ENCODE results near the gene PLD5.
"Not testable (repeated sequence)": the region's sequence is repeated elsewhere in the genome, so short reads cannot be mapped to it uniquely, and the experiment has no call there.

PLD5 gene

DNA sequence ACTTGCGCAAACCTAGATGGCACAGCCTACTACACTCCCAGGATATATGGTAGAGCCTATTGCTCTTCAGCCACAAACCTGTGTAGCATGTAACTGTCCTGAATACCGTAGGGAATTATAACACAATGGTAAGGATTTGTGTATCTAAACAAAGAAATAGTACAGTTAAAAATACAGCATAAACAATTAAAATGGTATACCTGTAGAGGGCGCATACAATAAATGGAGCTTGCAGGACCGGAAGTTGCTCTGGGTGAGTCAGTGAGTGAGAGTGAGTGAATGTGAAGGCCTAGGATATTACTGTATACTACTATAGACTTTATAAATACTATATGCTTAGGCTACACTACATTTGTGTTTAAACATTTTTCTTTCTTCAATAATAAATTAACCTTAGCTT, 99.3 kb downstream of the PLD5 start:
- peak; percentile 82 for DNase-seq (ENCODE audit: low spot score)

DNA sequence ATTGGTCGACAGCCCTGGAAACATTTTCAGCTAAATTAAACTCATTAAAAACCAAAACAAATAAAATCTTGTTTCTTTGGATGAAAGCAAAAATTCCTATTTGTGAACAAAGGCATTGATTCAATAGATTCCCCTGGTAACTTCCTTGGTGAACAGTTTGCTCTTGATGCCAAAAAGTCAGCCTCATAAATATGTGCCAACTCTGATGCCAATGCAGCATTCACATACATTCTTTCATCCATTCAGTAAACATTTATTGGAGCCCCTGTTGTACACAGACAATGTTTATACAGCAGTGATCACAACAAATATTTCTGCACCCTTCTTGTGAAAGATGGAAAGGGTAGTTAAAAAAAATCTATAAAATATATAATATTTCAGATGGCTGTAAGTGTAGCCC, 107.8 kb downstream of the PLD5 start:
- DNase-seq (ENCODE audit: low spot score): no peak

DNA sequence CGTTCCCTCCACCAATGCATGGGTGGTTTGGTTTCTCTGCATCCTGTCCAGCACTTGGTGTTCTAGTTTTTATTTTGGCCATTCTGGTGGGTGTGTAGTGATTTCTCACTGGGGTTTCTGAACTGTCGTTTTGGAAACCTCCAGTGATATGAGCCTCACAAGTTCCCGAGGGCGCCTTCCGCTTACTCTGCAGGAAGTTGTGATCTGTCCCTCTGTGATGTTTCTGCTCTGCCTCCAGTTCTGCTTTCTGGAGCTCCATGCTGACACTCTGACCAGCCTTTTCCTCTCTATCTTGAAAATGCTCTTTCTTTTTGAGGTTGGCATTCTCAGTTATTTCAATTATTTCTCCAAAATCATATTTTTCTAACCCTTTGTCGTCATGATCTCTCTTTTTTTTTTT, 111.6 kb downstream of the PLD5 start:
- DNase-seq (ENCODE audit: low spot score): no peak

DNA sequence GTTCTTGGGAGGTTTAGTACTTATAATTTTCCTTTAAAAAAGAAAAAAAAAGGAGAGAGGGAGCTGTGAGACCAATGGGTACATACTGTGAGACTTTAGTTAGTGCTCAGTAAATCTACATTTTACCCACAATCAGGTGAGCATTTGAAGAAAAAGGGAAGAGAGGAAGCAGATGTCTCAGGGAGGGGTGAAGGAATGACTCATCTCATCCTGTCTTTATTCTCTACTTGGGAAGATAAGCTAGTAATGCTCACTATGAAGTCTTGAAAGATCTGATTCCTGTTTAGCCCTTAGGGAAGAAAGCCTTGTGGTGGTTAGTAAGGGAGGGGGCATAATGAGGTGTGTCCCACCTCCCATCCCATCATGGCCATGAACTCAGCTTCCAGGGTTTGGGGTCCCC, 112.6 kb downstream of the PLD5 start:
- DNase-seq (ENCODE audit: low spot score): no peak

DNA sequence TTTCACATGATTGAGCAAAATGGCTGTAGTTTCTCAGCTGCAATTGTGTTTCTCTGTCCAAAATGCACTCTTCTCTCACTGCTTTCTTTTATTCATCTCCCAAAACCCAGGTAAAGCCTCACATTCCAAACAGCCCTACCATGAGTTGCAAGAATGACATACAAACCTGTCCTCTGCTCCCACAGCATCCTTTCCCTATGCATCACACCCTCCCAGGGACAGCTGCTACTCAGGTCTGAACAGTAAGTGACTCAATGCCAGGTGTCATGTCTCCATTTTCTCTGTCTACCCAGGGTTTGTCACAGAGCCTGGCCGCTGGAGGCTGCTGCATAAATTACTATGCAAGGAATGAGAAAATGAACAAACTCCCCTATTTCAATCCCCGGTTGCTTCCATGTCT, 118.5 kb downstream of the PLD5 start:
- DNase-seq (ENCODE audit: low spot score): peak; percentile 18

DNA sequence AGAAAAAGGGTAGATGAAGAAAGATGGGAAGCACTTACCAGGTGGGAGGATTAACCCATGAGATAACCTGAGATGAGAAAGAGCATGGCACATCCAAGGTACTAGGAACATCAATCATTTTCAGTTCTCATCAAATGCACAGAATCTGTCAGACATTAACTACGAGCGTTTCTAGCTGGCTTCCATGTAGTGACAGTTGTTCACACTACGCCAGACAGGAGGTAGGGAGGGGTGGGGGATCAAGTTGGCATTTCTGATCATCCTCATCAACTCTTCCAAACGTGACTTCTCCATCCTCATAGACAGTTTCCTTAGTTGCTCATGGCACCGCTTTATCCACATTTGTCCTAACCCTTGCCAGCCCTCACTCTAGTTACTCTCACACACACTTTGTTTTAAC, 120.2 kb downstream of the PLD5 start:
- DNase-seq (ENCODE audit: low spot score): no peak

DNA sequence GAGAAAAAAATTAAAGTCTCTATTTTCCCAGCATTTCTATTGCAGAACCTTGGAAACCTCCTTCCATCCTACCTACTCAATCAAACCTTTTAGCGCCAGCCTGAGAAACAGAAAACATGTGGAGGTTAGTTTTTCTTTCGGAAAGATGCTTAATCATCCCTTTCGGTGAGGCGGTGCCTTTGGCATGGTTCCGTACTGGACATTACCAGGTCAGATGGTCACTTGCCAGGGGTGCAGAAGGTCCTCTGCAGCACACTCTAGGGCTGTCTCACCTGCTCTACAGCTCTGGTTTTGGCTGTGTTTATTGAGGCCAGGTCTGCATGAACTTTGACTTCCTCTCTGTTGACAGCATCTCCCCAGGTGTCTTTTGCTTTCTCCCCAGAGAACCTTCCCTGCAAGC, 121.5 kb downstream of the PLD5 start:
- DNase-seq (ENCODE audit: low spot score): no peak

DNA sequence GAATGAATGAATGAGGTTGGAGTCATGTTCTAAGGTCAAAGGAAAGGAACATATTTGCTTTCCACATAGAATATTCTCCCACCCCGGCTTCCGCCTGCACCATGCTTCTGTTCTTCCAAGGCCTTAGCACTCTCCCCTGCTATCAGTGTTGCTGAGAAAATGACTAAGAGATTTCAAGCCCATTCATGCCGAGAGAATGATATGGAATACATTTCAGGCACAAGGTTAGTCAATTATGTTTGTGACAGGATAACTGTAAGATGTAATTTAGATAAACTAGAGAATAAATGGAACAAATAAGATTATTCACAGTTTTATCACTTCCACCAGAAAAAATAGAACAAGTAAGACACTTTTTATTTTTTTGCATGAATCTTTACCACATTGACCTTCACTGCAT, 122.6 kb downstream of the PLD5 start:
- no peak for DNase-seq (ENCODE audit: low spot score)

DNA sequence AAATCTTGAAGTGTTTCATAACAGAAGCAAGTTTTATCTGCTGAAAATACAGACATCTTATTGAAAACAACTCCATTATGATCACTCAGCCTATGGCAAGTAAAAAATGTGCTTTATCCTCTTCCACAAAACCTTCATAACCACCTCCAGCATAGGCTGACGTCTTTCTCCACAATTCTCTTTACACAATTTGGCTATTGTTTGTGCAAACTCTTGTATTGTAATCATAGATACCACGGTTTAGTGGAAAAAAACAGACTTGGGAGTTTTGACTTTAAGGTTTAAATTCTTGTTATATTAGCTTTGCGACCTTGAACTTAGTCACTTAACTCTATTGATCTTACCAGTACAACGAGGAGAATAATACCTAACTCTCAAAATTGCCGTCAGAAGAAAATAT, 126.1 kb downstream of the PLD5 start:
- no peak for DNase-seq (ENCODE audit: low spot score)

DNA sequence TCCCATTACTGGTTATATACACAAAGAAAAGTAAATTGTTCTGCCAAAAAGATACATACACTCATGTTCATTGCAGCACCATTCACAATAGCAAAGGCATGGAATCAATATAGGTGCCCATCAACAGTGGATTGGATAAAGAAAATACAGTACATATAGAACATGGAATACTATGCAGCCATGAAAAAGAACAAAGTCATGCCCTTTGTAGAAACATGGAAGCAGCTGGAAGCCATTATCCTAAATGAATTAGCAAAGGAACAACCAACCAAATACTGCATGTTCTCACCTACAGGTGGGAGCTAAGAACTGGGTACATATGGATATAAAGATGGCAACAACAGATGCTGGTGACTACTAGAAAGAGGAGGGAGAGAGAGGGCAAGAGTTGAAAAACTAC, 132.6 kb downstream of the PLD5 start:
- DNase-seq (ENCODE audit: low spot score): no peak

DNA sequence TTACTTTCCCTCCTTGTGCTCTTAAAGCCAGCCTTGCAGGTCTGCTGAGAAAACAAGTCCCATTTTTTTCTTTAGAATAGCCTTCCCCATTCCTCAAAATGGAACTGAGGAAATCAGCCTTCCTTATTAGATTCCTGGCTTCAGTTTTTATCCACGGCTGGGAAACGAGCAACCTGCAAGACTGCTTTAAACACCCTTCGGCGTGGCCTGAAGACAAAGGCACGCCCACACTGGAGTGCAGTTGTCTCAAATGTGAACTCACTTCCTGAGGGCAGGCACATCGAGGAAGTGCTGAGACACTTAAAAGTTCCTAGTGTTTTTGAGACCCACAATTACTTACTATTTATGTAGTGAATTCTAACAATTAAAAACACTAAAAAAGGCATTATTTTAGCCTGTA, 148.4 kb downstream of the PLD5 start:
- DNase-seq (ENCODE audit: low spot score): not testable (repeated sequence)

DNA sequence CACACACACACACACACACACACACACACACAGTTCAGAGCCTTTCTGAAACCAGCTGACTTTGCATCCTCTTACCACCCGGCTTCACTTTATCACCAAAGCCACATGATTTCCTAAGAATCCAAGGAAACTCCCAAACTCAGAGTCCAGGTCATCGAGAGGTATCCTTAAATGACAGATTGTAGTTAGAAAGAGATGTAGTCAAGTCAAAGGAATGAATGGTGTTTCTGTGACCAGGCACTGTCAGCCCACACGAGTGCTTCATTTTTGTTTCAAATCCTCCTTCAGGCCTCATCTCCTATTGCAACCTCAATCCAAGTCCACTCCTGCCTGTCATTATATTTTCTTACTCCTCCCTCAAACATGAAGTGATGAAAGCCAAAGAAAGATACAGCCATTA, 174.1 kb downstream of the PLD5 start:
- DNase-seq (ENCODE audit: low spot score): not testable (repeated sequence)

DNA sequence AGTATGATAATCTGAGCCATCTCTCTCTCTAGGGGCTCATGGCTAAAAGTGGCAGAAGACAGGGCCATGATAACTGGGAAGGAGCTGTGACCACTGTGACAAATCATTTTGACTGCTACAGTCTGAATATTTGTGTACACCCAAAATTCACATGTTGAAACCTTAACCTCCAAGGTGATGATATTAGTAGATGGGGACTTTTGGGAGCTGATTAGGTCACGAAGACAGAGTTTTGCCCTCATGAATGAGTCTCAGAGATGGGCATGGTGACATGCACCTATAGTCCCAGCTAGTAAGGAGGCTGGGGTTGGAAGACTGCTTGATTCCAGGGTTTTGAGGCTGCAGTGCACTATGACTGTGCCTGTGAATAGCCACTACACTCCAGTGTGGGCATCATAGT, 174.9 kb downstream of the PLD5 start:
- DNase-seq (ENCODE audit: low spot score): no peak

DNA sequence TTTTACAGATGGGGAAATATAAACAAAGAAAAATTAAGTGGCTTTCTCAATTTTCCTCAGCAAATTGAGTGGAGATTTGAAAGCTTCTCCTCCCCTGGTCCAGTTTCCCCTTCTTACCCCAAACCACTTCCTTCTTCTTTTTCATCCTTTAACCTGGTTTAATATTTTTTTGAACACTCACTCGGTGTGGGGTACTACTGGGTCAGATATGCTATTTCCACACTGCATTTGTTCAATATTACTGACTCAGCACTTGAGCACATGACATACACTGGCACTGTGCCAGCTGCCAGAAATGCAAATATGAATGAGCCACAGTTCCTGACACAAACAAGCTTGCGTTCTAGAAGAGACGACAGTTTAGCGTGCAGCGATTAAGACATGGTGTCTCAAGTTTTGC, 193.6 kb downstream of the PLD5 start:
- DNase-seq (ENCODE audit: low spot score): not testable (repeated sequence)

DNA sequence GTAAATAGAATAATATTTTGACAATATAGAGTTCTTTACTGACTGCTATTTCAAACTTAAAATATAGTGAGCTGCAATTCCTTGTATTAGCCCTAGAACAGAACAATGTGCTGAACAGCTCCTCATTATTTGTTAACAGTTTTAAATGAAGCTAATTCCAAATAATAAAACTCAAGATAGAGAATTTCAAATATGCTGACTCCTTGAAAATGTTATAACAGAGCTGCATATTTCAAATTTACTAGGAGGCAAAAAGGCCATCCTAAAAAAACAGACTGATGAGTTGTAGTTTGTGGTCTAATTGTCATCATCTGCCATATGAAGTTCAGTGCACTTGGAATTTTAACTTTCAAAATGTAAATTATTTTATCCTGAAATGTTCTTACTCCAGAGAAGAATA, 197.1 kb downstream of the PLD5 start:
- not testable (repeated sequence) for DNase-seq (ENCODE audit: low spot score)

DNA sequence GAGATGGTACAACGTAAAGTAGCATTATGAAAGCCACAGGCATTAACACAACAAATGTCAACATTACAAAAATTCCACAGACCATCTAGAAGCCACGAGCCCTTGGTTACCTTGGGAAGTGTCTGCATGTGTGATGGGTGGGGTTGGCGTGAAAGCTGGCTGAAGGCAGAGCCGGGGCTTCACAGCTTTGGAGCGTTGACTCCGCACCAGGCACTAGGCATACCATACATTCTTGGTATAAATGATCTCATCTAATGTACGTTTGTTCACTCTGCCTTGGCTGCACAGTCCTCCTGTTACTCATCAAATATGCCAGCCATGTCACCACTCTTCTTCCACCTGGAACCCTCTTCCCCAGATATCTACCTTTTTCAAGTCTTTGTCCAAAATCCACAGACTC, 202.5 kb downstream of the PLD5 start:
- DNase-seq (ENCODE audit: low spot score): not testable (repeated sequence)

DNA sequence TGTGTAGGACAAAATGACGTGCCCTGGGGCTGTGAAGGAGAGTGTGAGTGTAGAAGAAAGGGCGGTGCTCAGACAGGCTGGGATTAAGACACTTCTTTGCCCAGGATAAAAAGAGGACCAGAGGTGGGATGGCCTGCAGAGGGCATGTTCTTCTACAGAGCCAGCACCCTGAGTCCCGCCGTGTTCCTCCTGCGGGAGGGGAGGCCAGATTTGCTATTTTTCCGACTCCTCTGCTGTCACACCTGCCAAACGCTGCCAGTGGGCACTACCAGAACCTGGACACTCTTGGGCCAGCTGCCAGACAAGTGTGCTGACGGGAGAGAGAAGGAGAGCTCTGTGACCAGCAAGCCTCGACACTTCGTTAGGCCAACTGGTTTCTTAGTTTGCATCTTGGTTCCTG, 206.4 kb downstream of the PLD5 start:
- no peak for DNase-seq (ENCODE audit: low spot score)

DNA sequence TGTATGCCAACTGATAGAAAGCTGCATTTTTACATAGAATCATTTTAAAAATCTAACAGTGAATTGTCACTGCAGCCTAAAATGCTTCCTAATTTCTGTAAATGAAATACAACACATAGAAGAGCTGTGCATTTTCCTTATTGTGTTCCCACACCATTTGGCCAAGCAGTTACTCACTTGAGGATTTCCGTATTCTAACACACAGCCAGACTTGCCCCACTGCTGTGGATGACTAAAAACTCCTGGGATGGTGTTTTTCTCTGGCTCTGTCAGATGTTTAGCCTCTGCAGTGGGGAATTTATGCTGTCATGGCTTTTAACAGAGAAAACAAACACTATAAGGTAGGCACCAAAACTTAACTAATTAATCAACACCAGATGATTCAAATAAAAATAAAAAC, 209.6 kb downstream of the PLD5 start:
- not testable (repeated sequence) for DNase-seq (ENCODE audit: low spot score)

DNA sequence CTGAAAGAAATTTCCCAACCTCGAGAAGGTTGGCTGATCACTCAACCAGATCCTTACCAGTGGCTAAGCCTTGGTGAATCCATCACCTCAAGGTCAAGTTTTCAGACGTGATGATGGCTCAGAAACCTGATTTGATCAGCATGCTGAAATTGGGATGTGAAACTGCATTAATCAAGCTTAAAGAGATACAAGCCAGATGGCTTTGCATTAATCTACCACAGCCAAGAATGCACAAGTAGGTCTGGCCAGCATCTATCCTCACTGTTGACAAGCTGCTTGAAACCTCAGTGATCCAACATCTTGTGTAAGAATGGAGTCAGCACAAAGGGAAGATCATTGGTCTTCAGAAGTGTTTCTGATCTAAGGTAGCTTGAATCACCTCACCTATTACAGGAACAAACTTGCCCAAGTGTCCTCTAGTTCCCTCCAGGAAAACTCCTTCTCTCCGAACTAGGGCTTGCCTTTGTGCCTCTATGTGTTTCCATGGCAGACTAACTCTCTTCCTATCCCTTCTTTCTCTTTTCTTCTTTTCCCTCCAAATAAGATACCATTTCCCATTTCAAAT, 210.3 kb downstream of the PLD5 start:
- DNase-seq (ENCODE audit: low spot score): not testable (repeated sequence)

DNA sequence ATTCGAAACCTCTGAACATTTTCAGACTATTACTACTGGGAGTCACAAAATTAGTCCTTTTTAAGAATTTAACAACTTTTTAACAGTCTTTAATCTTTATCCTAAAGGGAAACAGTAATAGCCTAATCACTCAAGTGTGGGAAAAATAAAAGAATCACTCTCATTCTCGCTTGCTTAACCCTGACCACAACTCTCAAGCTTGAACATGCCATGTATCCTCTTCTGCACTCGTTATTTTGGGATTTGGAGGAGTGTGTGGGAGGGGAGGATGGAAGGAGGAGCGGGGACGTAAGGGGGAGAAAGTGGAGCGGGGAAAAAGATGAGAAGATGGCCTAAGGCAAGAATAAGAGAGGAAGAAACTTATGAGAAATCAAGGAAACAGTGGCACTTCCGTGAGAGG, 215.8 kb downstream of the PLD5 start:
- not testable (repeated sequence) for DNase-seq (ENCODE audit: low spot score)

DNA sequence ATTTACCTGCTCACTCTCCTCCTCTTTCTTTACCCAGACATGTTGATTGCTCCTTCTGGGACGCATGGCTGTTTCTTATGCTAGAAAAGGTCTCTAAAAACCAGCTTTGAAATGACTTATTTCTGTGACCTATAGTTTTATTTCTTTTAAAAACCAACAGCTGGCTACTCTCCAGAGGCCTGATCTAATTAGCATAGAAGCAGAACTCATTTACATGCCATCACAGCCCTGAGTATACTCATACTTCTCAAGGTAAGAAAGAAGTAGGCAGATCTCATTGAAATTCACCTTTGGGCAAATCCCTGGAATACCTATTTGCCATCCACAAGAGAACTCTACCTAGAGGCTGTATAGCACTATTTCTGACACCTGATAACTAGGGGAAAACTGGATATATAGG, 230.7 kb downstream of the PLD5 start:
- not testable (repeated sequence) for DNase-seq (ENCODE audit: low spot score)

DNA sequence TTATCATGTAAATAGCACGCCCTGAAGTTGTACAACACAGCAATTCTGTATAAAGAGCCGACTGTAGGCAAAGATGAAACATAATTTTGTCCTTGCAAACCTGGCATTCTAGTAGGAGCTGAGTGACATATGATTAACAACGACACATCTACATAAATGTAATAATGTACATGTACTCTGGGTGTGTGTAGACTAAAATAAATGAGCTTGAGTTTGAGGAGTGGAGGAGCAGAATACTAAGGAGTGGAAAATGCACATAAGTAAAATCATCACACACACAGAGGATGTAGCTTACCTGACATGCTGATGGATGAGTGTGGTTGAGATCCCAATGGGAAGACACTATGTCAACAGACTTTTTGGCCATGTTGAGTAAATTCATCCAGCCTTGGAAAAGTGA, 236.4 kb downstream of the PLD5 start:
- not testable (repeated sequence) for DNase-seq (ENCODE audit: low spot score)

DNA sequence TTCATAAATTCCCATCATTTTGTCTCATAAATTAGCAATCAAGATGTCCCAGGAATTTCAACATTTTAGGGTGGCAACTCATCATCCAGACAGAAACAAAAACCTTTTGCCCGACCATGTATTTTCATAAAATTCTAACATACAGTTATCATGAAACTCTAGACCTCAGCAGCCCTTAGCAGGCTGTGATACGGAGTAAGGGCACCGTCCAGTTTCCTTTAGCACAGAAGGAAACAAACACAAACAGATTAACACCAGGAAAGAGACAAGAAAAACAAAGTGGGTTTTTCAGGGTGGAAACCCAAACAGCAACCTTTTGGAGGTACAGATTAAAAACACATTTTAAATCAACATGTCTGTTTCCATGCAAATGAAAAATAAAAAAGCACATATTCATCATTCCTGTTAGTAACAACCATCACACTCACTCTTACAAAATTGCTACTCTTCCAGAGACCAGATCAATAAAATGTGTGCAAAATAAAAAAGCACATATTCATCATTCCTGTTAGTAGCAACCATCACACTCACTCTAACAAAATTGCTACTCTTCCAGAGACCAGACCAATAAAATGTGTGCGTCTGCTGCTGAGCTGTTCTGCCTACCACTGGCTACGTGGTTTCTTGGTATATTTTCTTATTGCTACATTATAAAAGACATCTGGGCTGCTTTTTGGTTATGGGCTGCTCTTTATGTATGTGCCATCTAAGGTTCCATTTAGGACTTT, 241.6 kb downstream of the PLD5 start:
- not testable (repeated sequence) for DNase-seq (ENCODE audit: low spot score)

DNA sequence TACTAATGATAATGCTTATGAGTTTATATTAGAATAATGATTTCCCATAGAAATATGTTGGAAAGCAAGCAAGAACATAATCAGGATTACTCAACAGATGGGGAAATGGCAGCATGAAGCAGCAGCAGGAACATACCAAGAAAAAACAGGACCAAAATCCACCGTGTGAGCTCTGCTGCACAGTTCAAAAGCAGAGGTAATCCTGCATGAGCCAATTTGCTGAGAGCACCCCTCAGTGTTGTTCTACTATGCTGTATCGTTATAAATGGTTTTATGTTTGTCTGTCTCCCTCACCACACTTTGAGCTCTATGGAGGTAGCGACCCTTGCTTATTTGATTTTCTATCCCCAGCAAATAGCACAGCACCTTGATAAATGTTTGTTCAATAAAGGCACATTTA, 246.1 kb downstream of the PLD5 start:
- not testable (repeated sequence) for DNase-seq (ENCODE audit: low spot score)
